ENCODE measurements around the gene CAPZA1. TPM values are rescaled to one million over a fixed set of nuclear protein-coding genes. Genes with fewer than 3 reads are reported as not detected.

The CAPZA1 gene
- total RNA-seq, 2 experiments from 2014 or later, result 234 TPM

GRCh38 chr1:112689196-112689841 lies 69.7 kb downstream of the CAPZA1 start:
- Histone ChIP-seq H4K20me1 (ENCODE audit: insufficient read depth, low read length) (no peaks in the 10 kb centered on the region), H3K27ac (ENCODE audit: low read depth, low read length, poor library complexity, severe bottlenecking) (no peak overlapping the region), H3K4me3 (ENCODE audit: low read depth, low read length, poor library complexity, severe bottlenecking) (no peak overlapping the region), H3K36me3 (ENCODE audit: insufficient read depth, low read length) (no peaks in the 10 kb centered on the region), H2AFZ (ENCODE audit: low read length) (no peak overlapping the region), H3K79me2 (ENCODE audit: insufficient read depth, low read depth, low read length) (no peaks in the 10 kb centered on the region), H3K9me2 (ENCODE audit: insufficient read depth, low read length) (no peaks in the 10 kb centered on the region), H3K4me2 (ENCODE audit: low read length) (no peak overlapping the region), H3K4me1 (ENCODE audit: insufficient read depth, low read length, poor library complexity, severe bottlenecking) (no peaks in the 10 kb centered on the region), H3K9me3 (ENCODE audit: low read length) (no peaks in the 10 kb centered on the region)
- ChIA-PET CTCF (ENCODE audit: unreplicated experiment) (no interaction called here), POLR2A (interaction anchor here (0.6 to 1.5 kb wide), 3 partner anchors 11 to 27 kb away, joined by 3 to 4 read pairs (median 3); no protein-coding TSS in a partner anchor)
- BruUV-seq (replicated peaks), result no TSS peak
- no peak for TF ChIP-seq EZH2phosphoT487 (IDR thresholded peaks at IDR 0.05; ENCODE audit: borderline replicate concordance, low read depth, low read length)
- TF ChIP-seq, protein P1, sequence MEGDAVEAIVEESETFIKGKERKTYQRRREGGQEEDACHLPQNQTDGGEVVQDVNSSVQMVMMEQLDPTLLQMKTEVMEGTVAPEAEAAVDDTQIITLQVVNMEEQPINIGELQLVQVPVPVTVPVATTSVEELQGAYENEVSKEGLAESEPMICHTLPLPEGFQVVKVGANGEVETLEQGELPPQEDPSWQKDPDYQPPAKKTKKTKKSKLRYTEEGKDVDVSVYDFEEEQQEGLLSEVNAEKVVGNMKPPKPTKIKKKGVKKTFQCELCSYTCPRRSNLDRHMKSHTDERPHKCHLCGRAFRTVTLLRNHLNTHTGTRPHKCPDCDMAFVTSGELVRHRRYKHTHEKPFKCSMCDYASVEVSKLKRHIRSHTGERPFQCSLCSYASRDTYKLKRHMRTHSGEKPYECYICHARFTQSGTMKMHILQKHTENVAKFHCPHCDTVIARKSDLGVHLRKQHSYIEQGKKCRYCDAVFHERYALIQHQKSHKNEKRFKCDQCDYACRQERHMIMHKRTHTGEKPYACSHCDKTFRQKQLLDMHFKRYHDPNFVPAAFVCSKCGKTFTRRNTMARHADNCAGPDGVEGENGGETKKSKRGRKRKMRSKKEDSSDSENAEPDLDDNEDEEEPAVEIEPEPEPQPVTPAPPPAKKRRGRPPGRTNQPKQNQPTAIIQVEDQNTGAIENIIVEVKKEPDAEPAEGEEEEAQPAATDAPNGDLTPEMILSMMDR (conservative IDR thresholded peaks at IDR 0.05; ENCODE audit: low read length), result no peak
- intact Hi-C loops (cut with micrococcal nuclease; ENCODE audit: unreplicated experiment), result no loop called here
- DNase-seq (ENCODE audit: low spot score), result no peak

DNA sequence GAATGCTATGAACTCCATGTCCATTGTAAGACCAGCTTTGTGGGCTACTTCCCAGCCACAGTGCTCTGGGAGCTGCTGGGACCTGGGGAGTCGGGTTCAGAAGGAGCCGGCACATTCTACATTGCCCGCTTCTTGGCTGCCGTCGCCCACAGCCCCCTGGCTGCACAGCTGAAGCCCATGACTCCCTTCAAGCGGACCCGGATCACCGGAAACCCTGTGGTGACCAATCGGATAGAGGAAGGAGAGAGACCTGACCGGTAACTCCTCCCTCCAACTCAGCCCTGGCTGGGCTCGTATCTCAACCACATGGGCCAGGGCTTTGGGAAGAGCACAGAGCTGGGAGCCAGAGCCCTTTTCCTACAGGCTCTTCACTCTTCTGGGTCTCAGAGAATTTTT lies 70.2 kb downstream of the CAPZA1 start:
- ChIA-PET POLR2A (interaction anchor here (1.2 to 1.5 kb wide), 2 partner anchors 11 to 12 kb away, joined by 3 read pairs; no protein-coding TSS in a partner anchor), CTCF (ENCODE audit: unreplicated experiment) (no interaction called here)
- no TSS peak for BruUV-seq (replicated peaks)
- no peaks in the 10 kb centered on the region for H3K4me1 ChIP-seq (ENCODE audit: insufficient read depth, low read length, poor library complexity, severe bottlenecking)
- no peak for DNase-seq (ENCODE audit: low spot score)
- H2AFZ ChIP-seq (ENCODE audit: low read length), result no peak overlapping the region
- no peak overlapping the region for H3K4me2 ChIP-seq (ENCODE audit: low read length)
- TF ChIP-seq, protein P1 (conservative IDR thresholded peaks at IDR 0.05; ENCODE audit: low read length), result no peak
- no peak for TF ChIP-seq EZH2phosphoT487 (IDR thresholded peaks at IDR 0.05; ENCODE audit: borderline replicate concordance, low read depth, low read length)
- no peak overlapping the region for H3K4me3 ChIP-seq (ENCODE audit: low read depth, low read length, poor library complexity, severe bottlenecking)
- H3K79me2 ChIP-seq (ENCODE audit: insufficient read depth, low read depth, low read length), result no peaks in the 10 kb centered on the region
- no peaks in the 10 kb centered on the region for H3K36me3 ChIP-seq (ENCODE audit: insufficient read depth, low read length)
- H3K9me2 ChIP-seq (ENCODE audit: insufficient read depth, low read length), result no peaks in the 10 kb centered on the region
- no peaks in the 10 kb centered on the region for H4K20me1 ChIP-seq (ENCODE audit: insufficient read depth, low read length)
- intact Hi-C loops (cut with micrococcal nuclease; ENCODE audit: unreplicated experiment), result no loop called here
- no peak overlapping the region for H3K27ac ChIP-seq (ENCODE audit: low read depth, low read length, poor library complexity, severe bottlenecking)
- no peaks in the 10 kb centered on the region for H3K9me3 ChIP-seq (ENCODE audit: low read length)

GRCh38 chr1:112692681-112693080 lies 73.0 kb downstream of the CAPZA1 start:
- BruUV-seq (replicated peaks), result no TSS peak
- no peak for DNase-seq (ENCODE audit: low spot score)
- Histone ChIP-seq H3K9me2 (ENCODE audit: insufficient read depth, low read length) (no peaks in the 10 kb centered on the region), H3K4me3 (ENCODE audit: low read depth, low read length, poor library complexity, severe bottlenecking) (no peak overlapping the region), H2AFZ (ENCODE audit: low read length) (no peak overlapping the region), H3K4me2 (ENCODE audit: low read length) (no peak overlapping the region), H3K27ac (ENCODE audit: low read depth, low read length, poor library complexity, severe bottlenecking) (no peak overlapping the region), H3K9me3 (ENCODE audit: low read length) (no peaks in the 10 kb centered on the region), H3K4me1 (ENCODE audit: insufficient read depth, low read length, poor library complexity, severe bottlenecking) (no peaks in the 10 kb centered on the region), H3K36me3 (ENCODE audit: insufficient read depth, low read length) (no peaks in the 10 kb centered on the region), H3K79me2 (ENCODE audit: insufficient read depth, low read depth, low read length) (no peaks in the 10 kb centered on the region), H4K20me1 (ENCODE audit: insufficient read depth, low read length) (no peaks in the 10 kb centered on the region)
- intact Hi-C loops (cut with micrococcal nuclease; ENCODE audit: unreplicated experiment), result no loop called here
- ChIA-PET POLR2A (no interaction called here), CTCF (ENCODE audit: unreplicated experiment) (no interaction called here)
- no peak for TF ChIP-seq EZH2phosphoT487 (IDR thresholded peaks at IDR 0.05; ENCODE audit: borderline replicate concordance, low read depth, low read length)
- TF ChIP-seq, protein P1 (conservative IDR thresholded peaks at IDR 0.05; ENCODE audit: low read length), result no peak

Data from OCI-LY7 (cell line).